GM23338 (cell line): Measurements from ENCODE around the gene TMEM151B.

Experiments
- CTCF ChIP-seq, 2 experiments: fragments of 200-600 bp in 1 of 2; sonication (generic) in 1 of 2; conservative IDR thresholded peaks; 2 replicates each; pipeline versions ENCODE4 v1.5.1 to v1.6.1; 2016 to 2017; ENCODE audit warnings: antibody characterized with exemption in 2 of 2, low read depth in 2 of 2, mild to moderate bottlenecking in 2 of 2, moderate library complexity in 1 of 2
- ZNF331 ChIP-seq: fragments of 250-450 bp; sonication (Bioruptor Pico); IDR thresholded peaks from 2 replicates; pipeline ENCODE4 v1.5.0; 2020; ENCODE audit warnings: low read depth, mild to moderate bottlenecking, moderate library complexity

- no peak for TF ChIP-seq CTCF (conservative IDR thresholded peaks at IDR 0.05; ENCODE audit: low read depth in 2 of 2)
- no peak for TF ChIP-seq ZNF331
Measured at GRCh38 chr6:44258921-44259320, 11.3 kb upstream of the TMEM151B start.
